NCI-H446 (cell line): ENCODE measurements around the gene CMYA5.

Experiments
- DNase-seq, 2 experiments: peaks; one replicate each; lab custom pipeline; 2025; lab: John Stamatoyannopoulos, UW

CMYA5 gene

DNA sequence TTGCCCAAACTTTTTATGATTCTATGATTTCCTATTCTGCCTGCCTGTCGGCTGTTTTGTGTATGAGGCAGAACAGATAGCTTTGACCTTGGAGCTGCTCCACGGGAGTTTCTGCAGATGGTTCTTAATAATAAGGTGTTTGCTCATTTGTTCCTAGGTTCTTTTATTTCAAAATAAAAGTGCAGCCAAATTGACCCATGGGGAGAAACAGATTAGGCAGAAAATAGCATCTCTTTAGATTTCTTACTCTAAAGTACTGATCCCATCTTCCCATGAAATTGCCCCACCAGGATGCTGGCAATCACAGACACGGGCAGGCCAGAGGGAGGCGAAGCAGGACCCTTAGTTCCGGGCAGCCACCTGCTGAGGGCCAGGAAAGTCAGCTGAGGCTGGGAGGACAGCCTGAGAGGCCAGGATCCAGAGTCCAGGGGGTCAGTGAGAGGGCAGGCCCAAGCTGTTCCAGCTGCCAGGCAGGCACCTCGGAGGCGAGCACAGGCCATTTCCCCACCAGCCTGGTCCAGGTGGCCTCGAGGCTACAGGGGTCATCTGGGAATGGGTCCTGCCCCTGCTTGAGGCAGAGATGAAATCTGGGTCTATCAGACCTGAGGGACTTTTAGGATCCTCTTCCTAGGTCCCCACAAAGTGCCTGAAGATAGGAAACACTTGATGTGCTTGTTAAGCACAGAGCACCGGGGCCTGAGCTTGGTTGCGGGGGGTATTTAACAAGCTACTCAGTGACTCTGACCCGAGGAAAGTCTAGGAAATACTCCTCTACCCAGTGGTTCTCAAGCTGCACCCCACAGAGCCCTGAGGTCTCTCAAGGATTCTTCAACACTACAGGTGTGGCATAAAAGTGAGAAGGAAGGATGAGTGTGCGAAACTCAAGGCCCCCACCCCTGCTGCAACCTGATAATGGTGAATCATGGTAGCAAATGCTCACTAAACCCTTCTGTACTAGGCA lies 145.4 kb downstream of the CMYA5 start:
- peak; percentile 62 to 71 for DNase-seq

GRCh38 chr5:79837761-79838551 lies 148.3 kb downstream of the CMYA5 start:
- DNase-seq: peak in 1 of 2 experiments; percentile 77

DNA sequence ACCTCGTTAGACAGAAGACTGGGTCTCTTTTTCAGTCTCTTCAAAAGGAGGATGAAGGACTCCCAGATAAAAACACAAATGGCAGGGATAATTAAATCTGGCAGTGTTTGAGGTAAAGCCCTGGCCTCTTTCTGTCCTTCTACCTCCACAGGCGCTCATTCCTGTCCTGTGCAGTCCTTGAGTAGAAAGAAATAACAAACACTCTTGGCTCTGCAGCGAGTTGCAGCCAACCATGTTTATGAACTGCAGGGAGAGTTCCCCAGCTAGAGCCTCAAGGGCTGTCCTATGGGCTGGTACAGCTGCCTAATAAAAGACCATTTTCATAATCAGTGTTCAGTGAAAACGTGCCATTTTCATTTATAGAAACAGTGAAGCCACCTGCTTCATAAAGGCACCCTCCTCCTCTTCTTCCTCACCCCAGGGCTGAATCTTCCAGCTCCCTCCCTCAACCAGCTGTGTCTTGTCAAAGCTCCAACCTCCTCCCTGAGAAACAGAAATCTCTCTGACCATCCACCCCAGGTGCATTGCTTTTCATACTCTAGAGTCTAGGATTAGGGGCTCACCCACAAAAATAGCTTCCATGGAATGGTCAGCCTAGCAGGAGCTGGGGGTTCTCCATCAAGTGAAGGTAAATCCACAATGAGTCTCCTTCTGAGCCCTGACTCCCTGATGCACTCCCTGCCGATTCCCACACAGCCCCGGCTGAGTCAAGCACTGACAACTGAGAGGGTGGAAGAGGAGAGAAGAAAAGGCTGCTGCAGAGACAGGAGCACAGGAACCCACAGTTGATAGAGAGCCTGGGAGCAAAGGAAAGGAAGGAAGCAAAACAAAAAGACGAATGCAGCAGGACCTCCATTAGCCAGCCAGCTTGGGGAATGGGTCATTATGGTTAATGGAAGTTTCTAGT lies 150.7 kb downstream of the CMYA5 start:
- no peak for DNase-seq

DNA sequence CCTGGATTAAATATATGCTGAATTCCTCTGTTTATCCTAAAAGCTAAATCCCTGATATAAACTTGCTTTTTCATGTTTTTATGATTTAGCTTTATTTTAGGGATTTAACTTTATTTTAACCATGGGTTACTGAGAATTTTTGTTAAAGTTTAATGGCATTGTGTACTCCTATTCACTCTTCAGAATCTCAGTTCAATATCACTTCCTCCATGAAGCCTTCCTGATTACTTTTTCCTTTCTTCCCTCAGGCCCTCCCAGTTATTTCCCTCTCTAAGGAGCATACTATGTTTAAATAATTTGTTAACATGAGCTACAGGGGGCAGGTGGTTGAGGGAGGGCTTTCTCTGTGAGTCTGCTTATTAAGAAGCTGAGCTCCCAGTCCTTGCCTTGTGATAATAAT lies 151.5 kb downstream of the CMYA5 start:
- no peak for DNase-seq

DNA sequence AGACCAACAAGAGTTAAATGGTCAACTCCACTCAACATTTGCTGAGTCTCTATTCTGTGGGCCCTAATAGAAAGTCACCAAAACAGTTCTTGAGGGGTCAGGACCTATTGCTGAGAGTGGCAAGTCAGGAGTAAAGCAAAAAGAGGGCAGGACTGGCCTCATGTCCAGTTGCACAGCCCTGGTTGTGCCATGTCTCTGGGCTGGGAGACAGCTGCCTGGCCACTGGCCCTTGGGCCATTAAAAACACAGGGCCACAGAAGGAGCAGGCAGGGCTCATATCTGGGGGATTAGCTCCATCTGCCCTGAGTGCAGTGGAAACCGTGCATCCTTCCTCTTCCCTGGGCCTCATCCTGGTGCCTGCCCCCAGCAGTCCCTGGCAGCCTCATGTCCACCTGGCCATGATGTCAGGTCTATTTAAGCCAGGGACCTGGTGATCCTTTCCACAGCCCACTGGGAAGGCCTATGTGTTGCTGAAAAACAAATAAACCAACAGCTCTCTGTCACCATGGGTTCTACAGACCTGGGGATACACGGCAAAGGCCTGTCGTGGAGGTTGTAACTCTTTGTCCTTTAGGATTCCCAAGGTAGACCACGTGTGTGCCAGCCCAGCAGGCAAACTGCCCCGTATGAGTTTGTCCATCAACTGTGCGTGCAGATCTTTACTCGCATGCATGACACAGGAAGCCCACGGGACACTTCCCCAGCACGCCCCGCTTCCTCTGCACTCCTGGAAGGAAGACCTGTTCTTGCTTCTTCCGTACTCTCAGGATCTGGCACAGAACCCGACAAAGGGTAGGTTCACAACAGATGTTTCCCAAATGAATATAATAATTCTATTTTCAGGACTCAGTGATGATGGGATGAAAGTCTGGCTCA lies 152.6 kb downstream of the CMYA5 start:
- no peak for DNase-seq

DNA sequence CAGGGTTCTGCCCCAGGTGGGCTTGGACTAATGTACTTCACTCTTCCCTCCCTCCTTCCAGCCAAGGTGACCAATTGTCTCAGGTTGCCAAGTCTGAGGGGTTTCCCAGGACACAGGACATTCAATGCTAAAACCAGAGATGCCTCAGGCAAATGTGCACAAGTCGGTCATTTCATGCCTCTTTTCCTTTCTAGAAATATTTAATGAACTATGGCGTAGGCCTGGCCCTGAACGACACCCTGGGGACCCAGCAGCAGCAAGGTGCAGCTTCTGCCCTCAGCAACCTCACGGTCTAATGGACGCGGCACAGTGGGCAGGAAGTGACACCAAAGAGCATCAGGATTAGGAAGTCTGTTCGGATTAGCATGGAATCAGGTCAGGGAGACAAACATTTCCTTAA lies 153.4 kb downstream of the CMYA5 start:
- DNase-seq: no peak

- DNase-seq: no peak
Observed at GRCh38 chr5:79843450-79844388, 154.1 kb downstream of the CMYA5 start.

DNA sequence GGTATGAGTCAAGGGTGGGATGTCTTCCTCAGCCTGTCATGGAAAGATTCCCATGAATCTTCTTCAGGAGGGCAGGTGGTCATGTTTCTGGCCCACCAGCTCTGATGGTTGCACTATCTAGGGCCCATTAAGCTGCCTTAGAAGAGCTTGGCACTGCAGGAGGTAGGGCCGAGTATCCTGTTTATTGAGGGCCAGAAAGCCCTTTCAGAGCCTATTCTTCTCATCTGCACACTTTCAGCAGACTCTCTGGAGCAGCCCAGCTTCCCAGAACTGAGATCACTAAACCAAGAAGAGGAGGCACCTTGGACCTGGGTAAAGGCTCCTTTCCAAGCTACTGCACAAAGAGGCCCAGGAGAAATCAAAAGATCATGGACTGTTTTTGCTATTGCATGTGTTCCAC lies 154.9 kb downstream of the CMYA5 start:
- no peak for DNase-seq

DNA sequence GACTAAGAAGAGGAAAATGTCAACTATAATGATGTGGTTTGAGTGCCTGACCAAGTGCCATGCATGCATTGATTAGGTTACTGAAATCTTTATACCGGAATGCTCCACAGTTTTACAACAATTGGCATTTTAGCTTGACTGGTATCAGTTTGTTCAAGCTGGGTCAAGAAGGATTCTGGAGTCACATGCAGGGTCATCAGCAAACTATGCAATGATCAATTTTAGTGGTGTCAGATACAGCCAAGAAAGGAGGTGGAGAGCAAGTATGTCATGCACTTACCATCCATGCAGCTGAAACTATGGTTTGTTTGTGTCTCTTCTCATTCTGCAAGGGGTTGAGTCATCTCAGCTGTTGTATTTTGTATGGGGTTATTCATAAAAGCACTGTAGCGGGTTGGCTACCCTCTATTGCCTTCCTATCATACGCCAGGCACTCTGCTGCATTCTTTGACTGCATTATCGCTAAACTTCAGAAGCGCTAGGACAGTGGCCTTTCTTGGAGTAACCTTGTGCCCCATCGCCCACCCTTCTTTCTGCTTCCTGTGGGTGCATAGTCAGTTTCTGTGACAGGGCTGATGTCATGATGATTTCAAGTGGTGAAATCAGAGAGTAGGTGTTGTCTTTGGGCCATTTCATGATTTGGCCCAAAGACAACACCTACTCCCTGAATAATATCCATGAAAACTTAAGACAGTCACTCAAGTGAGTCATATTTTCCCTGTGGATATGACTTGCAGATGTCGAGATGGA lies 156.0 kb downstream of the CMYA5 start:
- DNase-seq: no peak

DNA sequence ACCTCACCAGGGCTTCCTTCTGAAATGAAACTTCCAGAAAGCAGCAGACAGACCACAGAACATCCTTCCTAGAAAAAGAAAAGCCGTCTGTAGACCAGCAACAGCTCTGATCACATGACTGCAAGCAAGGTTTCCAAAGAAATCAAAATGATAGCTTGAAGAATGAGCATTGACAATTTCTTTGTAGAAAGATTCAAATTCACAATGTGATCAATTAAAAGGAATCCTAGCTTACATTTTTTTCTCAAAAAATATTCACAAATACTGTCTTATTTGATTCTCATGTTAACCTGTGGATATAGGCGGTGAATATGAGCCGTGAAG lies 156.5 kb downstream of the CMYA5 start:
- no peak for DNase-seq

DNA sequence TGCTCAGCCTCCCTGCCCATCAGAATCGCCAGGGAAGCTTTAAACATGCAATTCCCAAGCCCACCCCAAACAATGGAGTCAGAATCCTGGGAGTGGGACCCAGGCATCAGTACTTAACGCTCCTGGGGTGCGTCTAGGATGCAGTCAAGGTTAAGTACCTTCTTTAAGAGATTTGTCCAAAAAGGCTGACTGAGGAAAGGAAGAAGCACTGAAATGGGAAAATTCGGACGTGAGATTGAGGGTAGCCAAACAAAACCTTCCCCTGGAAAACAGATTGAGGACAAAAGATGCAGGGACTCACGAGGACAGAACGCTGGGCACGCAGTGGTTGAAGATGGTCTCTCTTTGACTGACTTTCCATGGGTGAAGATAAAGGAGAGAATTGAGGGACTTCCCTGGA lies 157.9 kb downstream of the CMYA5 start:
- DNase-seq: no peak

GRCh38 chr5:79849061-79849460 lies 159.4 kb downstream of the CMYA5 start:
- DNase-seq: no peak
